ENCODE measurements around the gene PWWP2B. TPM values are rescaled to one million over a fixed set of nuclear protein-coding genes. Genes with fewer than 3 reads are reported as not detected.

Gene PWWP2B
- total RNA-seq, 1 donor from 2014 or later: 11.0 TPM

- no peaks in the 10 kb centered on the region for H3K27me3 ChIP-seq (ENCODE audit: control insufficient read depth in 3 of 3, insufficient read depth in 3 of 3, low read length in 3 of 3)
- H3K4me1 ChIP-seq (ENCODE audit: control insufficient read depth in 3 of 3, insufficient read depth in 3 of 3, low read length in 3 of 3): peaks cover 27 to 57% (median 47%) of the 10 kb centered on the region in 3 donors
- no peaks in the 10 kb centered on the region for H3K9me3 ChIP-seq (ENCODE audit: control insufficient read depth in 3 of 3, low read length in 3 of 3)
- no peaks in the 10 kb centered on the region for H3K36me3 ChIP-seq (ENCODE audit: control insufficient read depth in 3 of 3, insufficient read depth in 3 of 3, low read length in 3 of 3)
- H3K4me3 ChIP-seq (ENCODE audit: low read length in 3 of 3): peak overlapping the region in 2 of 3 donors; percentile 29 to 76
- peak overlapping the region; percentile 66 for H3K27ac ChIP-seq (ENCODE audit: low read depth, low read length)
- H3K9ac ChIP-seq (ENCODE audit: low read depth in 1 of 3, low read length in 3 of 3): peak overlapping the region; percentile 32 to 82 (median 33)
These were observed 2.4 kb downstream of the PWWP2B start for GRCh38 chr10:132399117-132400035.

DNA sequence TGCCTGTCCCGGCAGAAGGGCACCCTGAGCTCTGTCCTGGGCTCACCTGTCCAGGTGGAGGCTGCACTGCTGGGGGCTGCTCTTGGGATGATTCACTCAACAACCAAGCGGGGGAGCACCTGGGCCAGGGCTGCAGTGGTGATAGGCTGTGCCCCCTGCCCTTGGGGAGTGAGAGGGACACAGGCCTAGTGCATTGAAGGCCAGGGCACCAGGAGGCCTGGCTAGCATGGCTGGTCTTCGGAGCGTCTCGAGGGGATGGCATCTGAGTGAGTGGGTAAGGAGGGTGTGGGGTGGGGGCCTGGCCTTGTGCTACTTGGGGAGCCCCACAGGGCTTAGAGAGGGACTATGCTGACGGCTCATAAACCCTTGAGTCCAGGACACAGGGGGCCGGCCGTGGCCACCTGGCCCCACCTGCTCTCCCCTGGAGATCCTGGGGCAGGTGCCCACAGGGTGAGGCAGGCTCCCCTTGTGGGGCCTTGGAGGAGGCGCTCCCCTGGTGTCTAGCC lies 3.1 kb downstream of the PWWP2B start:
- H3K9ac ChIP-seq (ENCODE audit: low read depth in 1 of 3, low read length in 3 of 3): peak overlapping the region; percentile 32 to 82 (median 33)
- peaks cover 27 to 55% (median 47%) of the 10 kb centered on the region in 3 donors for H3K4me1 ChIP-seq (ENCODE audit: control insufficient read depth in 3 of 3, insufficient read depth in 3 of 3, low read length in 3 of 3)
- H3K36me3 ChIP-seq (ENCODE audit: control insufficient read depth in 3 of 3, insufficient read depth in 3 of 3, low read length in 3 of 3): peaks cover 0 to 1% (median 0%) of the 10 kb centered on the region in 3 donors
- no peak overlapping the region for H3K4me3 ChIP-seq (ENCODE audit: low read length in 3 of 3)
- H3K27ac ChIP-seq (ENCODE audit: low read depth, low read length): no peak overlapping the region
- H3K9me3 ChIP-seq (ENCODE audit: control insufficient read depth in 3 of 3, low read length in 3 of 3): no peaks in the 10 kb centered on the region
- H3K27me3 ChIP-seq (ENCODE audit: control insufficient read depth in 3 of 3, insufficient read depth in 3 of 3, low read length in 3 of 3): no peaks in the 10 kb centered on the region

- H3K27ac ChIP-seq (ENCODE audit: low read depth, low read length): no peak overlapping the region
- H3K4me1 ChIP-seq (ENCODE audit: control insufficient read depth in 3 of 3, insufficient read depth in 3 of 3, low read length in 3 of 3): peaks cover 27 to 50% (median 42%) of the 10 kb centered on the region in 3 donors
- peaks cover 3 to 7% (median 4%) of the 10 kb centered on the region in 3 donors for H3K36me3 ChIP-seq (ENCODE audit: control insufficient read depth in 3 of 3, insufficient read depth in 3 of 3, low read length in 3 of 3)
- no peaks in the 10 kb centered on the region for H3K27me3 ChIP-seq (ENCODE audit: control insufficient read depth in 3 of 3, insufficient read depth in 3 of 3, low read length in 3 of 3)
- H3K9me3 ChIP-seq (ENCODE audit: control insufficient read depth in 3 of 3, low read length in 3 of 3): no peaks in the 10 kb centered on the region
- no peak overlapping the region for H3K4me3 ChIP-seq (ENCODE audit: low read length in 3 of 3)
- peak overlapping the region; percentile 32 to 60 (median 33) for H3K9ac ChIP-seq (ENCODE audit: low read depth in 1 of 3, low read length in 3 of 3)
These were observed 3.6 kb downstream of the PWWP2B start for GRCh38 chr10:132400547-132401151.

GRCh38 chr10:132401401-132402118 lies 4.6 kb downstream of the PWWP2B start:
- Histone ChIP-seq H3K27ac (ENCODE audit: low read depth, low read length) (no peak overlapping the region), H3K36me3 (ENCODE audit: control insufficient read depth in 3 of 3, insufficient read depth in 3 of 3, low read length in 3 of 3) (peaks cover 10 to 13% (median 12%) of the 10 kb centered on the region in 3 donors), H3K4me1 (ENCODE audit: control insufficient read depth in 3 of 3, insufficient read depth in 3 of 3, low read length in 3 of 3) (peaks cover 27 to 47% (median 39%) of the 10 kb centered on the region in 3 donors), H3K27me3 (ENCODE audit: control insufficient read depth in 3 of 3, insufficient read depth in 3 of 3, low read length in 3 of 3) (no peaks in the 10 kb centered on the region), H3K9ac (ENCODE audit: low read depth in 1 of 3, low read length in 3 of 3) (no peak overlapping the region), H3K9me3 (ENCODE audit: control insufficient read depth in 3 of 3, low read length in 3 of 3) (no peaks in the 10 kb centered on the region), H3K4me3 (ENCODE audit: low read length in 3 of 3) (no peak overlapping the region)

DNA sequence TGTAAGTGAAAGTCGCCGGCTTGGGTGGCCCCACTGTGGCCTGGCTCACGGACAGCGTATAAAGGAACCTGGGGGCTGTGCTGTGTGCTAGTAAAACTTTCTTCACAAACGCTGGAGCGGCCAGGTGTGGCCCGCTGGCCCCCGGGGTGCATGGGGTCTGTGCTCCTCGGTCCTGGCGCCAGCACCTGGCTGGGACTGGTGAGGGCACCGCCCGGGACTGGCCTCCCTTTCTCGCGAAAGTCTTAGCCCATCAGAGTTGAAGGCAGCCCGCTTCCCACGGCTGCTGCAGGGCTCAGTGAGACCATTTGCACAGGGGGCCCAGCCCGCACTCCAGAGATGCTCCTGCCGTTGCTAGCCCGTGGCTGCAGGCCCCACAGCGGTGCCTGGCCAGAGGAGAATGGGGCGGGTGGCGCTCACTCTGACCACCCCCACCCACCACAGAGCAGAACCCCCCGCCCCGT lies 5.8 kb downstream of the PWWP2B start:
- no peaks in the 10 kb centered on the region for H3K9me3 ChIP-seq (ENCODE audit: control insufficient read depth in 3 of 3, low read length in 3 of 3)
- peaks cover 27 to 52% (median 46%) of the 10 kb centered on the region in 3 donors for H3K4me1 ChIP-seq (ENCODE audit: control insufficient read depth in 3 of 3, insufficient read depth in 3 of 3, low read length in 3 of 3)
- H3K27me3 ChIP-seq (ENCODE audit: control insufficient read depth in 3 of 3, insufficient read depth in 3 of 3, low read length in 3 of 3): no peaks in the 10 kb centered on the region
- no peak overlapping the region for H3K4me3 ChIP-seq (ENCODE audit: low read length in 3 of 3)
- H3K36me3 ChIP-seq (ENCODE audit: control insufficient read depth in 3 of 3, insufficient read depth in 3 of 3, low read length in 3 of 3): peaks cover 10 to 13% (median 12%) of the 10 kb centered on the region in 3 donors
- no peak overlapping the region for H3K27ac ChIP-seq (ENCODE audit: low read depth, low read length)
- H3K9ac ChIP-seq (ENCODE audit: low read depth in 1 of 3, low read length in 3 of 3): no peak overlapping the region

DNA sequence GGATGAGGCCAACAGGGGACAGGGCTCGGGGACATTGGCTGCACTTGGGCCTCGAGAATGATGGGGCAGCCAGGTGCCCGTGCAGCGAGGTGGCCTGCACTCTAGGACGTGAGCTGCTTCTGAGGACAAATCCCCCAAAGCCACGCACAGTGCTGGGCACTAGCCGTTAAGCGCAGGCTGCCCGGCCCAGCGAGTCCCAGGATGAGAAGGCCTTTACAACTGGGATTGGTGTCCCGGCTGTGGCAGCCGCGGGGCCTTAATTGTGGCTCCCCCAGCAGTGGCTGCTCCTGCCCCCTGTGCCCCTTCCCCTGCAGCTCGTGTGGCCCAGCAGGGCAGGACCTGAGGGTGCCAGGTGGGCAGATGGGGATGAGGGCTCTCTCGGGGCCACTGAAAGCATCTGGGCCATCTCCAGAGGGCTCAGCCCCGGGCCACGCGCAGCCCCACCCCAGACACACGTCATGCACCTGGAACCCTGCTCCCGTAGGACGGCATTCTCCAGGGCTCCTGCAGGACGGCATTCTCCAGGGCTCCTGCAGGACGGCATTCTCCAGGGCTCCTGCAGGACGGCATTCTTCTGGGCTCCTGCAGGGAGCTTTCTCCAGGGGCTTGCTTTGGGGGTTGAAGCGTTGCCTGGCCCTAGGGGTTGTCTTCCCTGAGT lies 6.6 kb downstream of the PWWP2B start:
- peaks cover 21 to 52% (median 45%) of the 10 kb centered on the region in 3 donors for H3K4me1 ChIP-seq (ENCODE audit: control insufficient read depth in 3 of 3, insufficient read depth in 3 of 3, low read length in 3 of 3)
- no peak overlapping the region for H3K4me3 ChIP-seq (ENCODE audit: low read length in 3 of 3)
- no peaks in the 10 kb centered on the region for H3K9me3 ChIP-seq (ENCODE audit: control insufficient read depth in 3 of 3, low read length in 3 of 3)
- H3K27me3 ChIP-seq (ENCODE audit: control insufficient read depth in 3 of 3, insufficient read depth in 3 of 3, low read length in 3 of 3): no peaks in the 10 kb centered on the region
- H3K9ac ChIP-seq (ENCODE audit: low read depth in 1 of 3, low read length in 3 of 3): peak overlapping the region in 1 of 3 donors; percentile 8
- no peak overlapping the region for H3K27ac ChIP-seq (ENCODE audit: low read depth, low read length)
- H3K36me3 ChIP-seq (ENCODE audit: control insufficient read depth in 3 of 3, insufficient read depth in 3 of 3, low read length in 3 of 3): peaks cover 10 to 13% (median 12%) of the 10 kb centered on the region in 3 donors

GRCh38 chr10:132404169-132404880 lies 7.3 kb downstream of the PWWP2B start:
- Histone ChIP-seq H3K36me3 (ENCODE audit: control insufficient read depth in 3 of 3, insufficient read depth in 3 of 3, low read length in 3 of 3) (peaks cover 10 to 13% (median 12%) of the 10 kb centered on the region in 3 donors), H3K27ac (ENCODE audit: low read depth, low read length) (no peak overlapping the region), H3K4me1 (ENCODE audit: control insufficient read depth in 3 of 3, insufficient read depth in 3 of 3, low read length in 3 of 3) (peaks cover 22 to 52% (median 45%) of the 10 kb centered on the region in 3 donors)

GRCh38 chr10:132404911-132405462 lies 8.0 kb downstream of the PWWP2B start:
- H3K4me3 ChIP-seq (ENCODE audit: low read length in 3 of 3): no peak overlapping the region
- H3K9me3 ChIP-seq (ENCODE audit: control insufficient read depth in 3 of 3, low read length in 3 of 3): no peaks in the 10 kb centered on the region
- H3K27ac ChIP-seq (ENCODE audit: low read depth, low read length): no peak overlapping the region
- peaks cover 10 to 13% (median 12%) of the 10 kb centered on the region in 3 donors for H3K36me3 ChIP-seq (ENCODE audit: control insufficient read depth in 3 of 3, insufficient read depth in 3 of 3, low read length in 3 of 3)
- no peaks in the 10 kb centered on the region for H3K27me3 ChIP-seq (ENCODE audit: control insufficient read depth in 3 of 3, insufficient read depth in 3 of 3, low read length in 3 of 3)
- peaks cover 18 to 45% (median 40%) of the 10 kb centered on the region in 3 donors for H3K4me1 ChIP-seq (ENCODE audit: control insufficient read depth in 3 of 3, insufficient read depth in 3 of 3, low read length in 3 of 3)
- H3K9ac ChIP-seq (ENCODE audit: low read depth in 1 of 3, low read length in 3 of 3): no peak overlapping the region

More at GRCh38 chr10:132404169-132404880, 7.3 kb downstream of the PWWP2B start:
- Histone ChIP-seq H3K4me3 (ENCODE audit: low read length in 3 of 3) (no peak overlapping the region), H3K9me3 (ENCODE audit: control insufficient read depth in 3 of 3, low read length in 3 of 3) (no peaks in the 10 kb centered on the region), H3K27me3 (ENCODE audit: control insufficient read depth in 3 of 3, insufficient read depth in 3 of 3, low read length in 3 of 3) (no peaks in the 10 kb centered on the region), H3K9ac (ENCODE audit: low read depth in 1 of 3, low read length in 3 of 3) (peak overlapping the region in 1 of 3 donors; percentile 8)
